ENCODE results near the gene MYO18B. TPM values are rescaled to one million over a fixed set of nuclear protein-coding genes. Genes with fewer than 3 reads are reported as not detected.

MYO18B gene
- total RNA-seq: under 1 TPM; 0.09 to 0.91 (median 0.32) TPM

GRCh38 chr22:25741692-25742626, at the start of gene MYO18B:
Gene MYO18B (plus strand): TSS chr22:25742188. CDS start chr22:25761093, 18,905 bp downstream.
- 63 to 100% (median 82%) methylated on average over 1 to 14 of the region's 36 CpGs; no CpG with 5 or more reads in 1 of the 10 experiments for WGBS, 10 experiments
- in situ Hi-C loops (cut with MboI; ENCODE audit: low pct_unique_long_range_greater_than_20kb in 2 of 9, low sequenced_read_pairs in 9 of 9, unreplicated experiment in 9 of 9): no loop called here
- H3K4me3 ChIP-seq: no peak within 1 kb of the TSS
- H3K4me1 ChIP-seq (replicated peaks in 1 of 2): no peaks in the 10 kb centered on the region
- no peak within 1 kb of the TSS for H3K27ac ChIP-seq
- ATAC-seq (replicated peaks in 6 of 8): peak in 5 of 8 experiments; percentile 30 to 77 (median 36)

- Histone ChIP-seq H3K4me1 (replicated peaks in 1 of 2) (peaks cover 0 to 4% of the 10 kb centered on the region in 2 donors), H3K4me3 (no peak overlapping the region), H3K27ac (no peak overlapping the region)
- in situ Hi-C loops (cut with MboI; ENCODE audit: low pct_unique_long_range_greater_than_20kb in 2 of 9, low sequenced_read_pairs in 9 of 9, unreplicated experiment in 9 of 9): loop anchor here in 3 of 9 experiments (25.0 kb wide), 2 partner anchors 130 to 230 kb away; partner anchors contain the start of gene GRK3 (in 2 of the 3)
- 67 to 100% (median 93%) methylated on average over 1 to 11 of the region's 15 CpGs for WGBS, 10 experiments
- peak in 1 of 8 experiments; percentile 35 for ATAC-seq (replicated peaks in 6 of 8)
Observed at GRCh38 chr22:25692397-25693267, 49.4 kb upstream of the MYO18B start.

- Histone ChIP-seq H3K4me3 (no peak overlapping the region), H3K27ac (no peak overlapping the region), H3K4me1 (replicated peaks in 1 of 2) (peaks cover 0 to 4% of the 10 kb centered on the region in 2 donors)
- 60 to 100% (median 100%) methylated on average over 1 to 3 of the region's 4 CpGs; no CpG with 5 or more reads in 2 of the 10 experiments for WGBS, 10 experiments
- in situ Hi-C loops (cut with MboI; ENCODE audit: low pct_unique_long_range_greater_than_20kb in 2 of 9, low sequenced_read_pairs in 9 of 9, unreplicated experiment in 9 of 9): loop anchor here in 3 of 9 experiments (25.0 kb wide), 2 partner anchors 131 to 231 kb away; partner anchors contain the start of gene GRK3 (in 2 of the 3)
- ATAC-seq (replicated peaks in 6 of 8): no peak
Observed at GRCh38 chr22:25693268-25693565, 48.8 kb upstream of the MYO18B start.

GRCh38 chr22:25694196-25694907, 47.6 kb upstream of the MYO18B start:
- no peak overlapping the region for H3K27ac ChIP-seq
- ATAC-seq (replicated peaks in 6 of 8): peak in 3 of 8 experiments; percentile 43 to 70 (median 70)
- peaks cover 0 to 4% of the 10 kb centered on the region in 2 donors for H3K4me1 ChIP-seq (replicated peaks in 1 of 2)
- 33 to 97% (median 88%) methylated on average over 1 to 13 of the region's 16 CpGs; no CpG with 5 or more reads in 1 of the 10 experiments for WGBS, 10 experiments
- H3K4me3 ChIP-seq: no peak overlapping the region
- in situ Hi-C loops (cut with MboI; ENCODE audit: low pct_unique_long_range_greater_than_20kb in 2 of 9, low sequenced_read_pairs in 9 of 9, unreplicated experiment in 9 of 9): loop anchor here in 3 of 9 experiments (25.0 kb wide), 2 partner anchors 132 to 232 kb away; partner anchors contain the start of gene GRK3 (in 2 of the 3)

GRCh38 chr22:25695146-25695545, 46.8 kb upstream of the MYO18B start:
- WGBS, 10 experiments: 54 to 100% (median 94%) methylated on average over 1 to 5 of the region's 5 CpGs
- ATAC-seq (replicated peaks in 6 of 8): no peak
- Histone ChIP-seq H3K4me1 (replicated peaks in 1 of 2) (peaks cover 0 to 4% of the 10 kb centered on the region in 2 donors), H3K27ac (no peak overlapping the region), H3K4me3 (no peak overlapping the region)
- in situ Hi-C loops (cut with MboI; ENCODE audit: low pct_unique_long_range_greater_than_20kb in 2 of 9, low sequenced_read_pairs in 9 of 9, unreplicated experiment in 9 of 9): loop anchor here in 3 of 9 experiments (5.0 to 25.0 kb wide), 3 partner anchors 133 to 233 kb away; partner anchors contain the start of gene GRK3 (in 2 of the 3)

GRCh38 chr22:25696763-25697162, 45.2 kb upstream of the MYO18B start:
- H3K27ac ChIP-seq: no peak overlapping the region

GRCh38 chr22:25697181-25697664, 44.8 kb upstream of the MYO18B start:
- 60 to 100% (median 93%) methylated on average over 1 to 5 of the region's 5 CpGs; no CpG with 5 or more reads in 1 of the 10 experiments for WGBS, 10 experiments
- no peak for ATAC-seq (replicated peaks in 6 of 8)
- in situ Hi-C loops (cut with MboI; ENCODE audit: low pct_unique_long_range_greater_than_20kb in 2 of 9, low sequenced_read_pairs in 9 of 9, unreplicated experiment in 9 of 9): loop anchor here in 3 of 9 experiments (5.0 to 25.0 kb wide), 3 partner anchors 135 to 235 kb away; partner anchors contain the start of gene GRK3 (in 2 of the 3)

More at GRCh38 chr22:25696763-25697162, 45.2 kb upstream of the MYO18B start:
- ATAC-seq (replicated peaks in 6 of 8): peak in 1 of 8 experiments; percentile 48
- 10 to 100% (median 86%) methylated on average over 1 to 2 of the region's 2 CpGs; no CpG with 5 or more reads in 5 of the 10 experiments for WGBS, 10 experiments
- in situ Hi-C loops (cut with MboI; ENCODE audit: low pct_unique_long_range_greater_than_20kb in 2 of 9, low sequenced_read_pairs in 9 of 9, unreplicated experiment in 9 of 9): loop anchor here in 3 of 9 experiments (5.0 to 25.0 kb wide), 3 partner anchors 134 to 234 kb away; partner anchors contain the start of gene GRK3 (in 2 of the 3)
- Histone ChIP-seq H3K4me1 (replicated peaks in 1 of 2) (peaks cover 2 to 8% of the 10 kb centered on the region in 2 donors), H3K4me3 (no peak overlapping the region)

GRCh38 chr22:25697978-25698377, 44.0 kb upstream of the MYO18B start:
- ATAC-seq (replicated peaks in 6 of 8): no peak
- H3K4me3 ChIP-seq: no peak overlapping the region
- in situ Hi-C loops (cut with MboI; ENCODE audit: low pct_unique_long_range_greater_than_20kb in 2 of 9, low sequenced_read_pairs in 9 of 9, unreplicated experiment in 9 of 9): loop anchor here in 3 of 9 experiments (5.0 to 25.0 kb wide), 3 partner anchors 136 to 236 kb away; partner anchors contain the start of gene GRK3 (in 2 of the 3)
- H3K4me1 ChIP-seq (replicated peaks in 1 of 2): peaks cover 2 to 5% of the 10 kb centered on the region in 2 donors
- 70 to 100% (median 91%) methylated on average over 1 to 2 of the region's 2 CpGs; no CpG with 5 or more reads in 2 of the 10 experiments for WGBS, 10 experiments
- no peak overlapping the region for H3K27ac ChIP-seq

More at GRCh38 chr22:25697181-25697664, 44.8 kb upstream of the MYO18B start:
- Histone ChIP-seq H3K27ac (no peak overlapping the region), H3K4me1 (replicated peaks in 1 of 2) (peaks cover 2 to 5% of the 10 kb centered on the region in 2 donors), H3K4me3 (no peak overlapping the region)

- in situ Hi-C loops (cut with MboI; ENCODE audit: low pct_unique_long_range_greater_than_20kb in 2 of 9, low sequenced_read_pairs in 9 of 9, unreplicated experiment in 9 of 9): loop anchor here in 3 of 9 experiments (5.0 to 25.0 kb wide), 3 partner anchors 136 to 236 kb away; partner anchors contain the start of gene GRK3 (in 2 of the 3)
- H3K27ac ChIP-seq: no peak overlapping the region
- 20 to 100% (median 81%) methylated on average over 1 to 6 of the region's 7 CpGs; no CpG with 5 or more reads in 1 of the 10 experiments for WGBS, 10 experiments
Observed at GRCh38 chr22:25698461-25698860, 43.5 kb upstream of the MYO18B start.

GRCh38 chr22:25698978-25699377, 43.0 kb upstream of the MYO18B start:
- ATAC-seq (replicated peaks in 6 of 8): no peak
- H3K4me3 ChIP-seq: no peak overlapping the region
- H3K4me1 ChIP-seq (replicated peaks in 1 of 2): peaks cover 2 to 5% of the 10 kb centered on the region in 2 donors
- H3K27ac ChIP-seq: no peak overlapping the region
- 80 to 100% (median 94%) methylated on average over 1 to 5 of the region's 6 CpGs; no CpG with 5 or more reads in 3 of the 10 experiments for WGBS, 10 experiments
- in situ Hi-C loops (cut with MboI; ENCODE audit: low pct_unique_long_range_greater_than_20kb in 2 of 9, low sequenced_read_pairs in 9 of 9, unreplicated experiment in 9 of 9): loop anchor here in 3 of 9 experiments (5.0 to 25.0 kb wide), 3 partner anchors 137 to 237 kb away; partner anchors contain the start of gene GRK3 (in 2 of the 3)

More at GRCh38 chr22:25698461-25698860, 43.5 kb upstream of the MYO18B start:
- Histone ChIP-seq H3K4me3 (no peak overlapping the region), H3K4me1 (replicated peaks in 1 of 2) (peaks cover 2 to 5% of the 10 kb centered on the region in 2 donors)
- ATAC-seq (replicated peaks in 6 of 8): no peak

Data from motor neuron (in vitro differentiated cells).